Measurements from ENCODE around the gene PIGN. TPM values are rescaled to one million over a fixed set of nuclear protein-coding genes. Genes with fewer than 3 reads are reported as not detected.

The PIGN gene
- total RNA-seq, 1 experiment from 2014 or later = 52.5 TPM

GRCh38 chr18:62061821-62062478 is 124.9 kb downstream of the PIGN start:
- no peaks in the 10 kb centered on the region for H3K36me3 Mint-ChIP-seq (ENCODE audit: insufficient read depth, unreplicated experiment)
- no peak overlapping the region for H3K27ac Mint-ChIP-seq (ENCODE audit: unreplicated experiment)
- intact Hi-C loops (cut with micrococcal nuclease; ENCODE audit: unreplicated experiment) = no loop called here

GRCh38 chr18:62060820-62061219 is 126.0 kb downstream of the PIGN start:
- no peak for TF ChIP-seq CTCF (IDR thresholded peaks at IDR 0.05; ENCODE audit: unreplicated experiment)
- CTCF ChIA-PET = no interaction called here
- Mint-ChIP-seq H3K4me1 (ENCODE audit: low read depth, unreplicated experiment) (no peaks in the 10 kb centered on the region), H3K9me3 (ENCODE audit: low read depth, unreplicated experiment) (peaks cover 3% of the 10 kb centered on the region), H3K4me3 (ENCODE audit: low read depth, unreplicated experiment) (no peak overlapping the region), H3K36me3 (ENCODE audit: insufficient read depth, unreplicated experiment) (no peaks in the 10 kb centered on the region), H3K27me3 (ENCODE audit: unreplicated experiment) (no peaks in the 10 kb centered on the region), H3K27ac (ENCODE audit: unreplicated experiment) (no peak overlapping the region)
- BruUV-seq (replicated peaks) = no TSS peak
- DNase-seq = no peak
- intact Hi-C loops (cut with micrococcal nuclease; ENCODE audit: unreplicated experiment) = no loop called here

More at GRCh38 chr18:62061821-62062478, 124.9 kb downstream of the PIGN start:
- no peaks in the 10 kb centered on the region for H3K27me3 Mint-ChIP-seq (ENCODE audit: unreplicated experiment)
- TF ChIP-seq CTCF (IDR thresholded peaks at IDR 0.05; ENCODE audit: unreplicated experiment) = no peak
- H3K4me3 Mint-ChIP-seq (ENCODE audit: low read depth, unreplicated experiment) = no peak overlapping the region
- no peaks in the 10 kb centered on the region for H3K4me1 Mint-ChIP-seq (ENCODE audit: low read depth, unreplicated experiment)
- DNase-seq = no peak
- CTCF ChIA-PET = no interaction called here
- H3K9me3 Mint-ChIP-seq (ENCODE audit: low read depth, unreplicated experiment) = peaks cover 3% of the 10 kb centered on the region
- BruUV-seq (replicated peaks) = no TSS peak

GRCh38 chr18:62054929-62055498 is 131.8 kb downstream of the PIGN start:
- Mint-ChIP-seq H3K36me3 (ENCODE audit: insufficient read depth, unreplicated experiment) (no peaks in the 10 kb centered on the region), H3K27ac (ENCODE audit: unreplicated experiment) (no peak overlapping the region), H3K27me3 (ENCODE audit: unreplicated experiment) (no peaks in the 10 kb centered on the region), H3K9me3 (ENCODE audit: low read depth, unreplicated experiment) (peaks cover 8% of the 10 kb centered on the region), H3K4me1 (ENCODE audit: low read depth, unreplicated experiment) (no peaks in the 10 kb centered on the region), H3K4me3 (ENCODE audit: low read depth, unreplicated experiment) (no peak overlapping the region)
- intact Hi-C loops (cut with micrococcal nuclease; ENCODE audit: unreplicated experiment) = no loop called here
- BruUV-seq (replicated peaks) = no TSS peak
- no peak for DNase-seq
- CTCF ChIA-PET = no interaction called here
- TF ChIP-seq CTCF (IDR thresholded peaks at IDR 0.05; ENCODE audit: unreplicated experiment) = no peak

- intact Hi-C loops (cut with micrococcal nuclease; ENCODE audit: unreplicated experiment) = no loop called here
These were observed 138.6 kb downstream of the PIGN start for GRCh38 chr18:62048279-62048678.

More at GRCh38 chr18:62048279-62048678, 138.6 kb downstream of the PIGN start:
- Mint-ChIP-seq H3K27me3 (ENCODE audit: unreplicated experiment) (no peaks in the 10 kb centered on the region), H3K36me3 (ENCODE audit: insufficient read depth, unreplicated experiment) (no peaks in the 10 kb centered on the region), H3K4me1 (ENCODE audit: low read depth, unreplicated experiment) (no peaks in the 10 kb centered on the region), H3K9me3 (ENCODE audit: low read depth, unreplicated experiment) (peaks cover 11% of the 10 kb centered on the region), H3K4me3 (ENCODE audit: low read depth, unreplicated experiment) (no peak overlapping the region), H3K27ac (ENCODE audit: unreplicated experiment) (no peak overlapping the region)
- no peak for DNase-seq
- CTCF ChIA-PET = no interaction called here
- BruUV-seq (replicated peaks) = no TSS peak
- TF ChIP-seq CTCF (IDR thresholded peaks at IDR 0.05; ENCODE audit: unreplicated experiment) = no peak
